NB4 (cell line): ENCODE measurements around the gene RANGAP1.

Experiments used
- DNase-seq: peaks from one replicate; pipeline ENCODE4 v3.0.0; 2010; ENCODE audit warnings: low read depth
- H3K4me3 ChIP-seq: one replicate; pipeline ENCODE4 v1.5.1; 2011; ENCODE audit warnings: mild to moderate bottlenecking, low read depth, low read length, moderate library complexity
- CTCF ChIP-seq: IDR thresholded peaks from one replicate; pipeline ENCODE4 v1.5.1; 2012; ENCODE audit warnings: low read depth, low read length
- MAX ChIP-seq: IDR thresholded peaks from 2 replicates; pipeline ENCODE4 v1.6.1; 2011; ENCODE audit warnings: low read depth, low read length
- MYC ChIP-seq: IDR thresholded peaks from 2 replicates; pipeline ENCODE4 v1.6.1; 2011; ENCODE audit warnings: low read depth, low read length
- POLR2A ChIP-seq: IDR thresholded peaks from 2 replicates; pipeline ENCODE4 v1.6.1; 2011; ENCODE audit warnings: mild to moderate bottlenecking; ENCODE audit not compliant: insufficient read length; ENCODE audit errors: extremely low read depth

RANGAP1 gene

GRCh38 chr22:41201141-41201540 lies 84.8 kb downstream of the RANGAP1 start:
- H3K4me3 ChIP-seq = no peak overlapping the region
- TF ChIP-seq POLR2A = no peak
- no peak for TF ChIP-seq CTCF
- TF ChIP-seq MAX = no peak
- no peak for TF ChIP-seq MYC
- no peak for DNase-seq

GRCh38 chr22:41198027-41198580 lies 87.9 kb downstream of the RANGAP1 start:
- DNase-seq = peak; percentile 34
- TF ChIP-seq CTCF (no peak), POLR2A (no peak), MYC (no peak), MAX (no peak)
- peak overlapping the region; percentile 54 for H3K4me3 ChIP-seq

GRCh38 chr22:41197038-41197972 lies 88.7 kb downstream of the RANGAP1 start:
- peak overlapping the region; percentile 54 for H3K4me3 ChIP-seq
- DNase-seq = peak; percentile 79
- TF ChIP-seq MAX (peak; percentile 65; the same call in 1 of the 2 replicates), MYC (no peak)
